ENCODE data around the gene SAMD4A.
A peak's percentile ranks its signal among the peaks of the same experiment; 100 is the strongest.

Gene SAMD4A

DNA sequence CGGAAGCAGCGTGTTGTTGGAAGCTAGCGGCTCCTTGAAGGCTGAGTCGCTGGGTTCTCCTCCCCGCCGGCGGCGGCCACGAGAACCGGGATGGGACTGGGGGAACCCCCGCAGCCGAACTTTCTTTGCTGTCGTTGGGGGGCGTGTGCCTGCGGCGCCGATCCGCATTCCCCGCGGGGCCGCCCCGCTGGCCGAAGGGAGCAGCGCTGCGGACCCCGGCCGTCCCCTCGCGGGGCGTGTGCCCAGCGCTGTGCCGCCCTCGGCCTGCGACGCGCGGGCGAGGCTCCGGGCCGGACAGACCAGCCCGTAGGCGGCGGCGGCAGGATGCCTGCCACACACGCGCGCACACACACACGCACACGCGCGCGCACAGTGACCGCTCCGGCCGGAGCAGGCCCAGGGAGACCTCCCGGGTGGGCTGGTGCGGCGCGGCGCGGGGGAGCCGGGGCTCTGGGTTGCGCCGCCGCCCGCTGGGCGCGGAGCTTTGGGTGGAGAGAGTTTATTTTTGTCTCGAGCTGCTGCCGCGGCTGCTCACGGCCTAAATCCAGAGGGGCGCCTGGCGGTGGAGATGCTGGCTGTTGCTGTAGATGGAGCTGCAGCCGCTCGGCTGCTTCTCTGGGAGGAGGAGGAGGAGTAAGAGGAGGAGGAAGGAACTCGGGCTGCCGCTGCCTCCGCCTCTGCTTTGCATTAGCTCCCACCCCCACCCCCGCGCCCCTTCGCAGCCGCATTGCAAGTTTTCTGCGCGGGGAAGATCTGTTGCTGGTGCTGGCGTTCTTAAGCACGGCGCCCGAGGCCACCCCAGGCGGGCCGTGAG, at the start of gene SAMD4A:
Gene SAMD4A, plus strand, starts transcription at position 719 of the 814 bp plus-strand sequence. CDS start 789 bp downstream, outside the sequence.
- Histone ChIP-seq H3K27ac (no peak within 1 kb of the TSS), H3K36me3 (no peaks in the 10 kb centered on the region), H3K4me1 (ENCODE audit: control insufficient read depth in 1 of 2, insufficient read depth in 1 of 2, low read depth in 1 of 2, low read length in 1 of 2) (peaks cover 32 to 43% of the 10 kb centered on the region in 2 experiments), H3K27me3 (peaks cover 99% of the 10 kb centered on the region), H3K4me3 (ENCODE audit: low read depth in 1 of 2, low read length in 1 of 2) (peak within 1 kb of the TSS; percentile 53 to 71), H3K9me3 (no peaks in the 10 kb centered on the region)
- no peak for TF ChIP-seq CTCF (IDR thresholded peaks at IDR 0.05)

DNA sequence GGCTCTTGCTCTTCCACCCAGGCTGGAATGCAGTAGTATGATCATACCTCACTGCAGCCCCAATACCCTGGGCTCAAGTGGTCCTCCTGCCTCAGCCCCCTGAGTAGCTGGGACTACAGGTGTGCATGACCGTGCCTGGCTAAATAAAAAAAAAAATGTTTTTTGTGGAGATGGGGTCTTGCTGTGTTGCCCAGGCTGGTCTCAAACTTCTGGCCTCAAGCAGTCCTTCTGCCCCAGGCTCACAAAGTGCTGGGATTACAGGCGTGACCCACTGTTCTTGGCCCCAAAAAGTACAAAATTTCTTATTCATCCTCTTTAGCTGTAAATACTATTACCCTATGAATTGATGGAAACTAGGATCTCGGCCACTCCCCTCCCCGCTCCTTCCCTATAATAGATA, 42.5 kb upstream of the SAMD4A start:
- H3K9me3 ChIP-seq = no peaks in the 10 kb centered on the region
- no peak overlapping the region for H3K4me3 ChIP-seq (ENCODE audit: low read depth in 1 of 2, low read length in 1 of 2)
- no peak for TF ChIP-seq CTCF (IDR thresholded peaks at IDR 0.05)
- H3K4me1 ChIP-seq (ENCODE audit: control insufficient read depth in 1 of 2, insufficient read depth in 1 of 2, low read depth in 1 of 2, low read length in 1 of 2) = no peaks in the 10 kb centered on the region
- no peak overlapping the region for H3K27ac ChIP-seq
- no peaks in the 10 kb centered on the region for H3K27me3 ChIP-seq
- peaks cover 33% of the 10 kb centered on the region for H3K36me3 ChIP-seq

- Histone ChIP-seq H3K4me1 (ENCODE audit: control insufficient read depth in 1 of 2, insufficient read depth in 1 of 2, low read depth in 1 of 2, low read length in 1 of 2) (no peaks in the 10 kb centered on the region), H3K27ac (no peak overlapping the region), H3K36me3 (peaks cover 34% of the 10 kb centered on the region), H3K4me3 (ENCODE audit: low read depth in 1 of 2, low read length in 1 of 2) (no peak overlapping the region), H3K27me3 (no peaks in the 10 kb centered on the region), H3K9me3 (no peaks in the 10 kb centered on the region)
- TF ChIP-seq CTCF (IDR thresholded peaks at IDR 0.05) = no peak
These were observed 38.0 kb upstream of the SAMD4A start for GRCh38 chr14:54528973-54529372.

- TF ChIP-seq CTCF (IDR thresholded peaks at IDR 0.05) = no peak
- Histone ChIP-seq H3K27ac (no peak overlapping the region), H3K4me1 (ENCODE audit: control insufficient read depth in 1 of 2, insufficient read depth in 1 of 2, low read depth in 1 of 2, low read length in 1 of 2) (no peaks in the 10 kb centered on the region), H3K4me3 (ENCODE audit: low read depth in 1 of 2, low read length in 1 of 2) (no peak overlapping the region), H3K36me3 (peaks cover 26% of the 10 kb centered on the region), H3K27me3 (no peaks in the 10 kb centered on the region), H3K9me3 (no peaks in the 10 kb centered on the region)
These were observed 37.1 kb upstream of the SAMD4A start for GRCh38 chr14:54529811-54530210.

GRCh38 chr14:54532111-54533012, 34.6 kb upstream of the SAMD4A start:
- H3K4me3 ChIP-seq (ENCODE audit: low read depth in 1 of 2, low read length in 1 of 2) = no peak overlapping the region

More at GRCh38 chr14:54532111-54533012, 34.6 kb upstream of the SAMD4A start:
- Histone ChIP-seq H3K27me3 (no peaks in the 10 kb centered on the region), H3K4me1 (ENCODE audit: control insufficient read depth in 1 of 2, insufficient read depth in 1 of 2, low read depth in 1 of 2, low read length in 1 of 2) (no peaks in the 10 kb centered on the region), H3K27ac (no peak overlapping the region), H3K36me3 (peaks cover 16% of the 10 kb centered on the region), H3K9me3 (no peaks in the 10 kb centered on the region)
- no peak for TF ChIP-seq CTCF (IDR thresholded peaks at IDR 0.05)
